GM18498 (cell line): ENCODE data around the gene FANK1.
"Not testable (repeated sequence)": the region's sequence is repeated elsewhere in the genome, so short reads cannot be mapped to it uniquely, and the experiment has no call there.

Source experiments
- ATAC-seq: cut with Tn5 transposase; IDR thresholded peaks from one replicate; pipeline ENCODE4 v1.9.1; 2021; ENCODE audit warnings: mild to moderate bottlenecking, moderate library complexity; ENCODE audit not compliant: unreplicated experiment

The FANK1 gene

GRCh38 chr10:125886914-125887512 is 9.4 kb upstream of the FANK1 start:
- ATAC-seq: no peak

- ATAC-seq: not testable (repeated sequence)
Observed at GRCh38 chr10:125889441-125889840, 6.9 kb upstream of the FANK1 start.

DNA sequence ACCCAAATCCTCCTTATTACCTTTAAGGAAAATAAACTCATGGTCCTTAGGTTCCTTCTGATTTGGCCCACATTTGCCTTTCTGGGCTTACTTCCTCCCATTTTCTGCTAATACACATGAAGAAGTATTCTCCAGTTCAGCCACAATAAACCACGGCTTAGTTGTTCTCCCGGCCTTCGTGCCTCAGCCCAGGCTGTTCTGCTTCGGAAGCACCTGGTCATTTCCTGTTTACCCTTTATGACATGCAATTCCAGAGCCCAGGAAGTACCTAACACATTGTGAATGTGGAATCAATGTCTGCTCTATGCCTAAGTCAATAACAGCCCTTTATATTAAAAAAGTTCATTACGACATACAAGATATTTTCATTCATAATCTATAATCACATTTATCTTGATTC is 4.0 kb upstream of the FANK1 start:
- ATAC-seq: not testable (repeated sequence)

- ATAC-seq: not testable (repeated sequence)
Observed at GRCh38 chr10:125894176-125894575, 2.2 kb upstream of the FANK1 start.

DNA sequence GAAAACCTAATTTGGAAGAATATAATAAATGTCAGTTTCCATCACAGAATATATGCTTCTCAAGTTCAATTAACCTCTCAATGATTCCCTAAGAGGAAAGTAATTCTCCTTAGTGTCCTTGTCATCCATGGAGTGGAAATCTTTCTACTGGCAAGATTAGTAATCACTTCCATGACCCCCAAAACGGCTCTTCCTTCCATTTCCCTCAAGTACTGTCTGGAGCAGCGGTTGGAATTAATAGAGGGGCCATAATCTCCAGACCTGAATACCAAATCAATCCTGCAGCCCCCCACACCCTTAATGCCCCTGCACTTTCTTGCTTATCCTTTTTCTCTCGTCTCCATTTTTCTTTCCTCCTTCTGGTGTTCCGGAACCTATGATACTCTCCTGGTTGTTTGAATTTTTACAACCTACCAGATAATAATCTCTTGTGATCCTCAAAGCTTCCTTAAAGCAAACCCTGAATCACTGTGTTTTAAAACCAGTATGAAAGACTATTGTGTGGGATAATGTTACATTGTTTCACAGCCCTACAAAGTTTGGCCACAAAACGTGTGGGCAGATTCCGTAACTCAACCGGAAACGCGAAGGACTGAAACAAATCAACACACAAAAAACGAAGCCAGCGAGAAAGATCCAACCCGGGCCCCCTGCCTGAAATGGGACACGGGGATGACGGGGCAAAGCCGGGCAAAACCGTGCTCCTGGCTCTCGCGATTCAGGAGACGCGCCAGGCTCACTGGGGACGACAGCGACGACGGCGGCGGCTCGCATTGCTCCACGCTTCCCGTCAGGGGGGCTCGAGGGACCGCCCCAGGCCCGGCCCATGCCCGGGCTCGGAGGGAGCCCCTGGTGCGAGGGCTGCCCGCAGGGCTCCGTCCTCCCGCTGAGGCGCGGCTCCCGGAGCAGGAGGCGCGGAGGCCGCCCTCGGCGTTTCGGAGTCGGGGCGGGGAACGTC is 955 bp upstream of the FANK1 start:
- ATAC-seq: peak; percentile 60

- ATAC-seq: not testable (repeated sequence)
Observed at GRCh38 chr10:125897317-125897716, 953 bp downstream of the FANK1 start.

DNA sequence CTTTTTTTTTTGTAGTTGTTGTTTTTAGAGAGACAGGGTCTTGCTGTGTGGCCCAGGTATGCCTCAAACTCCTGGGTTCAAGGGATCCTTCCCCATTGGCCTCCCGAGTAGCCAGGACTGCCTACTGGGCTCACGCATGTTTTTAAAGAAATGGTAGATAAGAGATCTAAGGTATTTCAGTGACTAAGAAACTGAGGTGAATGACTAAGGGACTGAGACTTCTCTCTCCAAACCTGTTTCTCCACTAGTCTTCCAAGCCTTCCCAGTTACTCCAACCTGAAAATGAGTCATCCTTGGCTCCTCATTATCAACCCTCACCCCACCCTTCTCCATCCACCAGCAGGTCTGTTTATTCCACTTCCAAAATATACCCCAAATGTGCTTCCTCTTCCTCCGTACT is 4.6 kb downstream of the FANK1 start:
- not testable (repeated sequence) for ATAC-seq

DNA sequence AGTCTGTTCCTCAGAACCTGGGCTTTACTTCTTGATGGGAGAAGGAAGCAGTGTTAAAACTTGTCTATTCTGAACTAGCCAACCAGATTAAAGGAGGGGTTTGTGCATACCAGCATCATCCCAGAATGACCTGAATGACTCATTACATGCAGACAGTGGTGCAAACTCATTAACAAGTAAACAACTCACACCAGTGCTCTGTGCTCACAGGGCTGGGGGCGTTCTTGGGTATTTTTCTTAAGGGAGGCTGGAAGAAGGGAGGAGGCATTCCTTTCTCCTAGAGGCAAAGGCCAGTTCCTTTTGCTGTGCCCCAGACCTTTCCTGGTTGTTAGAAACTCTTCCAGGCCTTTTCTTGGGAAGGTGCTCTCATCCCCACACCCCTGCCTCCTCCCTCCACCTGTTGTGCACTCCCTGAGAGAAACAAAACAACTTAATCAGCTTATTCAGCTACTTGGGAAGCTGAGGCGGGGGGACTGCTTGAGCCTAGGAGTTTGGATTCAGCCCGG is 6.8 kb downstream of the FANK1 start:
- not testable (repeated sequence) for ATAC-seq

DNA sequence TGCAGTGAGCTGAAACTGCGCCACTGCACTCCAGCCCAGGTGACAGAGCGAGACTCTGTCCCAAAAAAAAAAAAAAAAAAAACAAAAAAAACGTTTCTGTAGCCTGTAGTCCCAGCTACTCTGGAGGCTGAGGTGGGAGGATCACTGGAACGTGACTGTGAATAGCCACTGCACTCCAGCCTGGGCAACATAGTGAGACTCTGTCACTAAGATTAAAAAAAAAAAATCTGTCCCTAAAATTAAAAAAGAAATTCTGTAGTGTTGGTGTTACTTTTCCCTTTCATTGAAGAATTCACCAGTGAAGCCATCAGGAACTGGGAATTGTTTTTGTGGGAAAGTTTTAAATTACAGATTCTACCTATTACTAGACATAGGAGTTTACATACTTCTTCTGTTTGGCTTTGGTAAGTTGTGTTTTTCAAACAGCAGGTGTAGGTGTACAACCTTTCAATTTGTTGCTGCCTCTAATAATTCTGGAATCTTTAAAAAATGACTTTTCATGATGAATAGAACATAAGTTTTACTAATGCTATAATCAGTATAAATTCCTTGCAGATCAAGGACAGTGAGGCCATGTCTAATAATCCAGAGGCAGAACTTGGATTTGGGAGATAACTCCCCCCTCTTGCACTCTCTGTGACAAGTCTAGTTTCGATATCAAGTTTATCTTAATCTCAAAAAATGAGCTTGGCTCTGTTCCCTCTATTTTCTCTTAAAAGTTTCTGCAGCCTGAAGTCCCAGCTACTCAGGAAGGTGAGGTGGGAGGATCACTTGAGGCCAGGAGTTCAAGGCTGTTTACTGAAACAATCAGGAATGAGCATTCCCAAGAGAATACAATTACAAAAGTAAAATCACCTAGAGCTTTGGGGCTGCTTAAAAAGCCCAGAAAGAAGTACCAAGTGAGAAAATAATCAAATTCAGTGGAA is 9.0 kb downstream of the FANK1 start:
- not testable (repeated sequence) for ATAC-seq

GRCh38 chr10:125907598-125907997 is 11.2 kb downstream of the FANK1 start:
- ATAC-seq: not testable (repeated sequence)

DNA sequence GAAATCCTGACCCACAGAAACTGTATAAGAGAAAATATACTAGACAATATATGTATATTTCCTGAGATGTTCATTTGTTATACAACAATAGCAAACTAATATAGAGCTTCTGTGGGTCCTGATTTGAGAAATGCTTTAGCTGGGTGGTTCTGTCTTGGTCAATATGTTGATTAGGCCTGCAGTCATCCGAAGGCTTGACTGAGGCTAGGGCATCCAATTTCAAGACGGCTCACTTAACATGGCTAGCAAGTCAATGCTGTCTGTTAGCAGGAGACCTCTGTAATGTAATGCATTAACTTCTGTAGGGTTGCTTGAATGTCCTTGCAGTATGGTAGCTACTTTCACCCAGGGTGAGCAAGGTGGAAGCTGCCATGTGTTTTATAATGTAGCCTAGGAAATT is 12.4 kb downstream of the FANK1 start:
- ATAC-seq: not testable (repeated sequence)

- ATAC-seq: not testable (repeated sequence)
Observed at GRCh38 chr10:125909491-125909890, 13.1 kb downstream of the FANK1 start.

- no peak for ATAC-seq
Observed at GRCh38 chr10:125911145-125911544, 14.8 kb downstream of the FANK1 start.

DNA sequence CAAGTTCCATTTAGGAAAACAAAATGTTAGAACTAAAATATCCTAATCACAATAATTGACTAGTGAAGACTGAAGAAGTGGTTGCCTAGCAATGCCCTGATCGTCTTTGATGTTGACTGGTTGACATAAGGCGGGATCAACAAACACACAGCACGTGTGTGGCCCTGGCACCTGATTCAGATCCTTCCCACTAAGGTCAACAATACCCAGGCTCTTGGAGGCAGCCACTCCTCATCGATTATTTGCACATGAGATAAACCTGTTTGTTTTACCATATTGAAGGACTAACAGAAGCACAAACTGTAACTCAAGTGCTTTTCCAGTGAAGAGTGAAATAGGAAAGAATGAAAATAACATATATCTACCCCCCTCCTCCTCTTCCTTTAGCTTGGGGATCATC is 15.6 kb downstream of the FANK1 start:
- no peak for ATAC-seq

DNA sequence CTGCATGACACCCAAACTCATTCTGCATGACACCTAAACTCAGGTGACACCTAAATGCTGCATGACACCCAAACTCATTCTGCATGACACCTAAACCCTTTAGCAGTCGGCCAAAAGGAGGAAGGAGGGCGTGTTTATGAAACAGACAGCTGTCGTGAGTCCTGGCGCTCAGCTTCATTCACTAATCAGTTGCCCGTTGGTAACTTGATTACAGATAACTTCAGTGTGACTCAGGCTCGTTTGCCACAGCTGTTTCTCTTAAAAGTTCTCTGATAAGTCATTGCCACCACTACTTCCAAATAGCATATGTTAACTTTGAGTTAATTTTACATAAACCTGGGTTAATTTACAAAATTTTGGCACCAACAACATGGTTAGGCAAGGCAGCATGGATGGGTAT is 16.9 kb downstream of the FANK1 start:
- not testable (repeated sequence) for ATAC-seq

DNA sequence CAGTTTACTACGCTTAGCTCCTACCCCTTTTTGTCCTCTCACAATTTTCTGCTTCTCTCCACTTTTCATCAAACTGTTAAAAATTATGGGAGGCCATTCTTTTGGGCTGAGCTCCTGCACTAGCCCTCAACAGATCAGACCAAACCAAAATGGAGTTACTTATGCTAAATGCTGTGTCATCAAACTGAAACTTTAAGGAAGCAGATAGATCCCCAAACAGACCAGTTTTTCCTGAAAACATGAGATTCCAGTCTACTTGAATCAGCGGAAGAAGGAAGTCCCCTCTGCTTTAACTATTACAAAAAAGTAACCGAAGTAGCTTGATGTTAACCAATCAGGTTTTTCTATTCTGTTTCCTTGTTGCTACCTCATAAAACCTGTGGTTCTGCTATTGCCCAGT is 20.6 kb downstream of the FANK1 start:
- ATAC-seq: no peak

DNA sequence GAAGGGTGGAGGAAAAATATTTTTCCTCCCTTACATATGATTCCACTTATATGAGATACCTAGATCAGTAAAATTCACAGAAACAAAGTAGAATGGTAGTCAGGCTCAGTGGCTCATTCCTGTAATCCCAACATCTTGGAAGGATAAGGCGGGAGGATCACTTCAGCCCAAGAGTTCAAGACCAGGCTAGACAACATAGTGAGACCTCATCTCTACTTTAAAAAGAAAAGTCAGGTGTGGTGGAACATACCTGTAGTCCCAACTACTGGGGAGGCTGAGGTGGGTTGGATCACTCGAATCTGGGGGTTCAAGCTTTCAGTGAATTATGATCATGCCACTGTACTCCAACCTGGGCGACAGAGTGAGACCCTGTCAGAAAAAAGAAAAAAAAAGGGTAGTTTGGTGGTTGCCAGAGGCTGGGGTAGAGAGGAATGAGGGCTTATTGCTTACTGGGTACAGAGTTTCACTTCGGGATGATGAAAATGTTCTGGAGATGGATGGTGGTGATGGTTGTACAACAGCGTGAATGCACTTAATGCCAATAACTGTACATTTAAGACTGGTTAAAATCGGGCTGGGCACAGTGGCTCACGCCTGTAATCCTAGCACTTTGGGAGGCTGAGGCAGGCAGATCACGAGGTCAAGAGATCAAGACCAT is 21.5 kb downstream of the FANK1 start:
- ATAC-seq: not testable (repeated sequence)

GRCh38 chr10:125921643-125922306 is 25.4 kb downstream of the FANK1 start:
- not testable (repeated sequence) for ATAC-seq

DNA sequence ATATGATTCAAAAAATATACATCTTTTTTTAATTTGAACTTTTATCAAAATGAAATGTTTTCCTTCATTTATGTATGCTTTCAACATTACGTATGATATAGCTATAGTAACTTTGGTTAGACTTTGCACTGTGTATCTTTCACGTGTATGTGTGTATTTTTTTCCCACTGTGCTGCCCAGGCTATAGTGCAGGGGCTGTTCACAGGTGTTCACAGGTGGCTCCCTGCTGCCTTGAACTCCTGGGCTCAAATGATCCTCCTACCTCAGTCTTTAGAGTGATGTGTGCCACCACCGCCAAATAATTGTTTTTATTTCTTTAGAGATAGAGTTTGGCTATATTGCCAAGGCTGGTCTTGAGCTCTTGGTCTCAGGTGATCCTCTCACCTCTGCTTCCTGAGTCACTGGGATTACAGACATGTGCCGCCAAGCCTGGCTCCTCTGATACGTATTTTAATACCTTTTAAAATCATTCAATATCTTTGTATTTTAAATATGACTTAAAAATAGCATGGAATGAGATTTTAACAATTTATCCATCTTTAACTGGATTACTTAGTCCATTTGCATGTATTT is 29.0 kb downstream of the FANK1 start:
- no peak for ATAC-seq
